SH-SY5Y (cell line): ENCODE results near the gene FIG4.

Source experiments
- GATA2 ChIP-seq: IDR thresholded peaks from 2 replicates; pipeline ENCODE4 v1.6.1; 2011; ENCODE audit warnings: mild to moderate bottlenecking, low read depth, low read length
- GATA3 ChIP-seq: IDR thresholded peaks from 2 replicates; pipeline ENCODE4 v1.6.1; 2011; ENCODE audit warnings: low read depth, mild to moderate bottlenecking, low read length, moderate library complexity

GRCh38 chr6:109770779-109771178 lies 79.7 kb downstream of the FIG4 start:
- no peak for TF ChIP-seq GATA2
- no peak for TF ChIP-seq GATA3
